K562 (cell line): ENCODE measurements around the gene ACACB. TPM values are rescaled to one million over a fixed set of nuclear protein-coding genes. Genes with fewer than 3 reads are reported as not detected.

Source experiments
- ATAC-seq: fragments of 200-7000 bp; cut with Tn5 transposase; 3 replicates; pipeline ENCODE4 v1.9.1; 2020; ENCODE audit warnings: moderate library complexity
- BruUV-seq: library from RNA; stranded (reverse); fragments of 400-500 nt; replicated peaks from 2 replicates; lab custom pipeline; 2021; lab: Mats Ljungman, UMichigan
- CTCF ChIA-PET: fragments of 300-600 bp; formaldehyde crosslinking; extraction: SDS; loops from one replicate; lab custom pipeline; 2021; ENCODE audit warnings: low intra/inter-chr PET ratio; lab: Yijun Ruan, JAX
- POLR2A ChIA-PET: fragments of 300-600, 350-650 bp; sonication (Branson Sonifier 250); formaldehyde crosslinking; extraction: SDS; loops from one replicate; lab custom pipeline; 2021; ENCODE audit warnings: antibody characterized with exemption, inconsistent platforms; lab: Yijun Ruan, JAX
- DNase-seq, 4 experiments: peaks; one replicate each; pipeline versions ENCODE4 v3.0.0 to v3.0.0-alpha.2; 2011 to 2018; ENCODE audit warnings: low spot score in 3 of 4, mixed read lengths in 3 of 4; ENCODE audit errors: extremely low read depth in 1 of 4
- FAIRE-seq: peaks from 2 replicates; lab custom pipeline; 2011; peaks lifted over from hg19 to GRCh38; lab: Jason Lieb, UNC
- H2AFZ ChIP-seq: 2 replicates; pipeline ENCODE4 v1.6.0; 2011; ENCODE audit warnings: low read depth, low read length, control low read depth, inconsistent platforms
- H3K27ac ChIP-seq: fragments of 200-600 bp; 3 replicates; pipeline ENCODE4 v1.8.0; 2011; ENCODE audit warnings: low read depth, mild to moderate bottlenecking, control low read depth, inconsistent platforms, low read length, moderate library complexity, mixed read lengths; ENCODE audit errors: extremely low read depth
- H3K27me3 ChIP-seq, 2 experiments: fragments of 300-600 bp in 1 of 2; 2 replicates in 1 of 2; 3 replicates in 1 of 2; pipeline versions ENCODE4 v1.6.0 to v1.8.0; 2011; ENCODE audit warnings: inconsistent platforms in 2 of 2, low read length in 2 of 2, mild to moderate bottlenecking in 1 of 2, mixed read lengths in 1 of 2, moderate library complexity in 1 of 2; ENCODE audit not compliant: control insufficient read depth in 2 of 2, insufficient read depth in 2 of 2
- H3K36me3 ChIP-seq: fragments of 300-600 bp; 3 replicates; pipeline ENCODE4 v1.8.0; 2011; ENCODE audit warnings: mild to moderate bottlenecking, low read length, inconsistent platforms; ENCODE audit not compliant: control insufficient read depth, insufficient read depth
- H3K4me1 ChIP-seq, 2 experiments: fragments of 200-600 bp in 1 of 2; replicated peaks in 1 of 2; 2 replicates in 1 of 2; 3 replicates in 1 of 2; pipeline versions ENCODE4 v1.5.1 to v1.8.0; 2011; ENCODE audit warnings: inconsistent platforms in 2 of 2, low read length in 2 of 2, mild to moderate bottlenecking in 1 of 2, mixed read lengths in 1 of 2, moderate library complexity in 1 of 2; ENCODE audit not compliant: control insufficient read depth in 2 of 2, insufficient read depth in 2 of 2
- H3K4me2 ChIP-seq: 2 replicates; pipeline ENCODE4 v1.6.1; 2011; ENCODE audit warnings: low read length, control low read depth, inconsistent platforms, mixed read lengths; ENCODE audit not compliant: insufficient read depth
- H3K4me3 ChIP-seq: fragments of 200-600 bp; sonication (generic), shearing (Covaris generic); 2 replicates; pipeline ENCODE4 v1.5.1; 2016; ENCODE audit warnings: control low read depth, inconsistent platforms
- H3K79me2 ChIP-seq: fragments of 200-600 bp; 3 replicates; pipeline ENCODE4 v1.8.0; 2011; ENCODE audit warnings: low read length, inconsistent platforms; ENCODE audit not compliant: control insufficient read depth, insufficient read depth
- H3K9ac ChIP-seq, 2 experiments: 2 replicates each; pipeline versions ENCODE4 v1.6.0 to v1.6.1; 2011; ENCODE audit warnings: low read depth in 2 of 2, low read length in 2 of 2, control low read depth in 1 of 2, inconsistent platforms in 1 of 2, mild to moderate bottlenecking in 1 of 2, mixed read lengths in 1 of 2; ENCODE audit not compliant: insufficient read depth in 1 of 2
- H3K9me1 ChIP-seq: one replicate; pipeline ENCODE4 v1.6.0; 2011; ENCODE audit warnings: inconsistent platforms, mild to moderate bottlenecking, low read length, moderate library complexity; ENCODE audit not compliant: control insufficient read depth, insufficient read depth
- H3K9me3 ChIP-seq: replicated peaks from 2 replicates; pipeline ENCODE4 v1.5.1; 2011; ENCODE audit warnings: low read depth, low read length, inconsistent platforms; ENCODE audit not compliant: control insufficient read depth, insufficient read depth
- H4K20me1 ChIP-seq: replicated peaks from 2 replicates; pipeline ENCODE4 v1.6.1; 2011; ENCODE audit warnings: low read length, inconsistent platforms, mixed read lengths; ENCODE audit not compliant: control insufficient read depth, insufficient read depth
- CBX3 ChIP-seq, 2 experiments: IDR thresholded peaks; 1 replicate in 1 of 2; 2 replicates in 1 of 2; pipeline ENCODE4 v1.6.1; 2012; ENCODE audit warnings: inconsistent platforms in 2 of 2, low read length in 2 of 2, borderline replicate concordance in 1 of 2, control low read depth in 1 of 2
- CREBBP ChIP-seq: IDR thresholded peaks from one replicate; pipeline ENCODE4 v1.6.1; 2012; ENCODE audit warnings: low read depth, mild to moderate bottlenecking, control low read depth, inconsistent platforms, low read length
- HEY1 ChIP-seq: fragments of 250-450 bp; sonication (Bioruptor Pico); IDR thresholded peaks from 2 replicates; pipeline ENCODE4 v1.5.0; 2020; ENCODE audit warnings: mild to moderate bottlenecking, moderate library complexity, borderline replicate concordance
- KDM4B ChIP-seq, 2 experiments: fragments of 450-650 bp in 1 of 2; sonication (generic) in 1 of 2; IDR thresholded peaks; 2 replicates each; pipeline ENCODE4 v1.6.1; 2016 to 2017; ENCODE audit warnings: borderline replicate concordance in 2 of 2, antibody characterized with exemption in 1 of 2, low read depth in 1 of 2, mild to moderate bottlenecking in 1 of 2
- POU5F1 ChIP-seq: fragments of 150-350 bp; IDR thresholded peaks from 2 replicates; pipeline ENCODE4 v1.6.1; 2014; ENCODE audit warnings: borderline replicate concordance, low read length, low read depth, mild to moderate bottlenecking; ENCODE audit not compliant: partially characterized antibody
- SFPQ ChIP-seq: fragments of 200-400 bp; formaldehyde crosslinking; IDR thresholded peaks from 2 replicates; pipeline ENCODE4 v1.6.1; 2017; ENCODE audit warnings: mild to moderate bottlenecking, low read depth, low read length, moderate library complexity
- SMAD4 ChIP-seq: fragments of 250-450 bp; sonication (Bioruptor Pico); conservative IDR thresholded peaks from 2 replicates; pipeline ENCODE4 v1.8.0; 2021; ENCODE audit warnings: inconsistent platforms, mild to moderate bottlenecking, moderate library complexity
- ZNF311 ChIP-seq: fragments of 250-450 bp; sonication (Bioruptor Pico); IDR thresholded peaks from 2 replicates; pipeline ENCODE4 v1.4.0; 2020; ENCODE audit warnings: mild to moderate bottlenecking, moderate library complexity
- WGBS: fragments of 100-300 bp; shearing (Covaris generic); methylation state at CpG from one replicate; pipeline ENCODE4 v1.1.6; 2016; ENCODE audit warnings: low coverage, mixed read lengths; ENCODE audit not compliant: insufficient coverage; ENCODE audit errors: missing lambda C conversion rate; 5-methylcytosine and 5-hydroxymethylcytosine counted together
- in situ Hi-C: fragments of 300-500 bp; cut with MboI; formaldehyde crosslinking; loops from 4 replicates; pipeline ENCODE4 v1.15.0; 2018; ENCODE audit warnings: inconsistent platforms, mixed read lengths
- intact Hi-C: fragments of 100-400 bp; cut with micrococcal nuclease; formaldehyde crosslinking; loops from 2 replicates; pipeline ENCODE4 v1.14.2; 2022
- polyA plus RNA-seq, 8 experiments: library from polyadenylated mRNA; depleted of rRNA in 4 of 8; stranded (reverse) in 5 of 8; unstranded in 3 of 8; fragments of >200 nt; fragmentation: Nextera tagmentation in 2 of 8; fragmentation: Illumina TruSeq in 1 of 8; extraction: Ambion mirVana in 2 of 8; extraction: Trizol in 1 of 8; gene quantifications; 2 replicates each; pipeline versions ENCODE4 v1.2.1 to v1.2.3, GENCODE V29; 2011 to 2014; ENCODE audit warnings: inconsistent platforms in 1 of 8, missing spikeins in 1 of 8
- total RNA-seq, 7 experiments: library from RNA; depleted of rRNA in 6 of 7; stranded (reverse); fragments of >200 nt in 6 of 7; fragmentation: Illumina TruSeq in 2 of 7; extraction: Trizol in 2 of 7; gene quantifications; 2 replicates each; pipeline versions ENCODE4 v1.2.1 to v1.2.3, GENCODE V29; 2011 to 2021; ENCODE audit warnings: low replicate concordance in 1 of 7
- TF ChIP-seq, protein P1 (sequence below): IDR thresholded peaks from 2 replicates; pipeline ENCODE4 v1.6.1; 2012; ENCODE audit warnings: low read depth, low read length, improper control_type of control experiment, borderline replicate concordance
- TF ChIP-seq, protein P2 (sequence below): fragments of 450-650 bp; IDR thresholded peaks from 2 replicates; pipeline ENCODE4 v1.6.1; 2016; ENCODE audit warnings: missing biosample characterization, missing genetic modification characterization

ACACB gene
- total and polyA plus RNA-seq, 9 of the 15 experiments (the other 6 are each of a cell fraction or from before 2014, with no cell fraction given): 0.10 to 2.5 (median 0.83) TPM

DNA sequence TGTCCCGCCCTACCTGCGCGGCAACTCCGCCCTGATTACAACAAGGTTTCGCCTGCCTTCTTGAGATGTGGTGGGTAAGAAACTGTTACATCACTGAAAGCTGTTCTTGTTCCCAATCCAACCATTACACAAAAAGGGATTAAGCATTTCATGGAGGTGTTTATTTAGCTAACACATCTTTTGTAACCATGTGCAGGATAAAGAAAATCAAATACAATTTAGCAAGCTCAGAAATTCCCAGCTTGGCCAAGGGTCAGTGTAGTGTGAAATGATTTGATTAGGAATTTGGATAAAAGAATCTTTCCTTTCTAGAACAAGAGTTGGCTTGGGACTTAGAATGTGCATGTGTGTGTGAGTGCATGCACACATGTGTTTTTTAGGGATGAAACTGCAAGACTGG lies 186.4 kb downstream of the ACACB start:
- POLR2A ChIA-PET: interaction anchor here (2.2 kb wide), 1 partner anchor 9 kb away, joined by 4 read pairs; no protein-coding TSS in a partner anchor
- in situ Hi-C loops: no loop called here
- H3K27ac ChIP-seq: no peak overlapping the region
- WGBS: 3% methylated on average over 5 of the region's 5 CpGs
- TF ChIP-seq KDM4B (IDR thresholded peaks at IDR 0.05; ENCODE audit: borderline replicate concordance in 2 of 2, low read depth in 1 of 2): no peak
- BruUV-seq: no TSS peak
- no peak for FAIRE-seq
- peaks cover 21 to 37% of the 10 kb centered on the region in 2 experiments; a peak in 4 of 5 replicates for H3K27me3 ChIP-seq
- intact Hi-C loops: no loop called here
- 0 out of 2 replicates have a peak, but pooled peaks cover 4% of the 10 kb centered on the region for H4K20me1 ChIP-seq
- H3K9me3 ChIP-seq: no peaks in the 10 kb centered on the region
- H3K4me1 ChIP-seq: no peaks in the 10 kb centered on the region
- no peak for ATAC-seq
- no peaks in the 10 kb centered on the region for H3K79me2 ChIP-seq
- no peaks in the 10 kb centered on the region for H3K9me1 ChIP-seq
- no peak overlapping the region for H2AFZ ChIP-seq
- H3K9ac ChIP-seq: no peak overlapping the region
- CTCF ChIA-PET: no interaction called here
- no peaks in the 10 kb centered on the region for H3K36me3 ChIP-seq
- H3K4me3 ChIP-seq: no peak overlapping the region
- no peak overlapping the region for H3K4me2 ChIP-seq
- no peak for DNase-seq

DNA sequence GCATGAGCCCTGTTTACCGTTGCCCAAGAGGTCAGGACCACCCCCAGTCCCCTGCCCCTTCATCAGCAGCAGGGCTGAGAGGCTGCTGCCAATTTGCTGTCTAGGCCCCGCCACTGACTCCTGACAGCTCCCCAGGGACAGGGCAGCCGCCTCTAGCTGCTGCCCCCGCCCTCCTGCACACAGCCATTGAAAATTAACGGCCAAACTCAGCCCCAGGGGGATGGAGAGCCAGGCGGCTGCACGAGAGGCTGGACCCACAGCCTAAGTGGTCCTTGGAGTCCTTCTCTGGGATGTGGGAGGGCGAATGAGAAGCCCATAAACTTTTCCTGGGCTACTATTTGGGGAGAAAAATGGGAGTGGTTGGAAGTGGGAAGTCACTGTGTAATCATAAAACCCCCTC lies 188.1 kb downstream of the ACACB start:
- Histone ChIP-seq H3K36me3 (no peaks in the 10 kb centered on the region), H3K9ac (no peak overlapping the region), H3K9me1 (no peaks in the 10 kb centered on the region), H3K4me3 (no peak overlapping the region), H3K4me2 (no peak overlapping the region), H3K79me2 (no peaks in the 10 kb centered on the region), H3K4me1 (peaks cover 0 to 2% of the 10 kb centered on the region in 2 experiments; a peak in 2 of 5 replicates), H3K27ac (no peak overlapping the region), H3K9me3 (no peaks in the 10 kb centered on the region), H2AFZ (no peak overlapping the region), H3K27me3 (peaks cover 33 to 42% of the 10 kb centered on the region in 2 experiments; a peak in 4 of 5 replicates), H4K20me1 (0 out of 2 replicates have a peak, but pooled peaks cover 4% of the 10 kb centered on the region)
- ChIA-PET CTCF (no interaction called here), POLR2A (no interaction called here)
- WGBS: 1% methylated on average over 8 of the region's 8 CpGs
- DNase-seq (no peak), FAIRE-seq (no peak), ATAC-seq (no peak)
- intact Hi-C loops (no loop called here), in situ Hi-C loops (no loop called here)
- BruUV-seq: no TSS peak
- TF ChIP-seq CREBBP (no peak), CBX3 (IDR thresholded peaks at IDR 0.05; ENCODE audit: borderline replicate concordance in 1 of 2, low read length in 2 of 2) (no peak), SFPQ (no peak), ZNF311 (CRISPR knock-in tag) (no peak), HEY1 (CRISPR knock-in tag) (no peak), POU5F1 (no peak), SMAD4 (CRISPR knock-in tag) (no peak)
- TF ChIP-seq, protein P1, sequence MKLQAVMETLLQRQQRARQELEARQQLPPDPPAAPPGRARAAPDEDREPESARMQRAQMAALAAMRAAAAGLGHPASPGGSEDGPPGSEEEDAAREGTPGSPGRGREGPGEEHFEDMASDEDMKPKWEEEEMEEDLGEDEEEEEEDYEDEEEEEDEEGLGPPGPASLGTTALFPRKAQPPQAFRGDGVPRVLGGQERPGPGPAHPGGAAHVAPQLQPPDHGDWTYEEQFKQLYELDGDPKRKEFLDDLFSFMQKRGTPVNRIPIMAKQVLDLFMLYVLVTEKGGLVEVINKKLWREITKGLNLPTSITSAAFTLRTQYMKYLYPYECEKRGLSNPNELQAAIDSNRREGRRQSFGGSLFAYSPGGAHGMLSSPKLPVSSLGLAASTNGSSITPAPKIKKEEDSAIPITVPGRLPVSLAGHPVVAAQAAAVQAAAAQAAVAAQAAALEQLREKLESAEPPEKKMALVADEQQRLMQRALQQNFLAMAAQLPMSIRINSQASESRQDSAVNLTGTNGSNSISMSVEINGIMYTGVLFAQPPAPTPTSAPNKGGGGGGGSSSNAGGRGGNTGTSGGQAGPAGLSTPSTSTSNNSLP: no peak
- TF ChIP-seq, protein P2, sequence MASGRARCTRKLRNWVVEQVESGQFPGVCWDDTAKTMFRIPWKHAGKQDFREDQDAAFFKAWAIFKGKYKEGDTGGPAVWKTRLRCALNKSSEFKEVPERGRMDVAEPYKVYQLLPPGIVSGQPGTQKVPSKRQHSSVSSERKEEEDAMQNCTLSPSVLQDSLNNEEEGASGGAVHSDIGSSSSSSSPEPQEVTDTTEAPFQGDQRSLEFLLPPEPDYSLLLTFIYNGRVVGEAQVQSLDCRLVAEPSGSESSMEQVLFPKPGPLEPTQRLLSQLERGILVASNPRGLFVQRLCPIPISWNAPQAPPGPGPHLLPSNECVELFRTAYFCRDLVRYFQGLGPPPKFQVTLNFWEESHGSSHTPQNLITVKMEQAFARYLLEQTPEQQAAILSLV: no peak
